Measurements from ENCODE around the gene HCN2. TPM values are rescaled to one million over a fixed set of nuclear protein-coding genes. Genes with fewer than 3 reads are reported as not detected.

Gene HCN2
- total and polyA plus RNA-seq, 9 of the 15 experiments (the other 6 are each of a cell fraction or from before 2014, with no cell fraction given): 0.29 to 4.2 (median 0.82) TPM; not detected in 2

DNA sequence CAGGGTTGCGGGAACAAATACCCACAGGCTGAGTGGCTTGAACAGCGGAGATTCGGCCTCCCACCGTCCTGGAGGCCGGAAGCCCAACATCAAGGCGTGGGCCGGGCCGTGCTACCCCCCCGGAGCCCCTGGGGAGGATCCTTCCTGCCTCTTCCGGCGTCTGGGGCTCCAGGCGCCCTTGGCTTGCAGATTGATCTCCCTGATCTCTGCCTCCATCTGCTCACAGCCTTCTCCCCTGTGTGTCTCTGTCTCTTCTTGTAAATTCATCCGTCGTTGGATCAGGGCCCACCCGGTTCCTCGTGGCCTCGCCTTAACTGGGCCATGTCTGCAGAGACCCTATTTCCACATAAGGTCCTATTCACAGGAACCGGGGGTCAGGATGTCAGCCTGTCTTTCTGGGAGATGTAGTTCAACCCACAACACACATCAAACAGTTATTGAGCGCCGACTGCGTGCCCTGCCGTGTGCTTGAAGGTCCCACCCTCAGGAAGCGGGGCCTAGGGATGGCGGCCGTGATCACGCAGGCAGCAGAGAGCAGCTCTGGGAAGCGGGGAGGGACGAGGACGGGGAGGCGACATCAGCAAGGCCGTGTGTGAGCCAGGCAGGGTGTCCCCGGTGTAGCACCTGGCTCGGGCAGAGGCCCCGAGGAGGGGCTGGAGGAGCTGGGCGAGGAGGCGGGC, 21.3 kb downstream of the HCN2 start (continued):
- TF ChIP-seq, protein P1, sequence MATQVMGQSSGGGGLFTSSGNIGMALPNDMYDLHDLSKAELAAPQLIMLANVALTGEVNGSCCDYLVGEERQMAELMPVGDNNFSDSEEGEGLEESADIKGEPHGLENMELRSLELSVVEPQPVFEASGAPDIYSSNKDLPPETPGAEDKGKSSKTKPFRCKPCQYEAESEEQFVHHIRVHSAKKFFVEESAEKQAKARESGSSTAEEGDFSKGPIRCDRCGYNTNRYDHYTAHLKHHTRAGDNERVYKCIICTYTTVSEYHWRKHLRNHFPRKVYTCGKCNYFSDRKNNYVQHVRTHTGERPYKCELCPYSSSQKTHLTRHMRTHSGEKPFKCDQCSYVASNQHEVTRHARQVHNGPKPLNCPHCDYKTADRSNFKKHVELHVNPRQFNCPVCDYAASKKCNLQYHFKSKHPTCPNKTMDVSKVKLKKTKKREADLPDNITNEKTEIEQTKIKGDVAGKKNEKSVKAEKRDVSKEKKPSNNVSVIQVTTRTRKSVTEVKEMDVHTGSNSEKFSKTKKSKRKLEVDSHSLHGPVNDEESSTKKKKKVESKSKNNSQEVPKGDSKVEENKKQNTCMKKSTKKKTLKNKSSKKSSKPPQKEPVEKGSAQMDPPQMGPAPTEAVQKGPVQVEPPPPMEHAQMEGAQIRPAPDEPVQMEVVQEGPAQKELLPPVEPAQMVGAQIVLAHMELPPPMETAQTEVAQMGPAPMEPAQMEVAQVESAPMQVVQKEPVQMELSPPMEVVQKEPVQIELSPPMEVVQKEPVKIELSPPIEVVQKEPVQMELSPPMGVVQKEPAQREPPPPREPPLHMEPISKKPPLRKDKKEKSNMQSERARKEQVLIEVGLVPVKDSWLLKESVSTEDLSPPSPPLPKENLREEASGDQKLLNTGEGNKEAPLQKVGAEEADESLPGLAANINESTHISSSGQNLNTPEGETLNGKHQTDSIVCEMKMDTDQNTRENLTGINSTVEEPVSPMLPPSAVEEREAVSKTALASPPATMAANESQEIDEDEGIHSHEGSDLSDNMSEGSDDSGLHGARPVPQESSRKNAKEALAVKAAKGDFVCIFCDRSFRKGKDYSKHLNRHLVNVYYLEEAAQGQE (IDR thresholded peaks at IDR 0.05; ENCODE audit: borderline replicate concordance): peak; percentile 29; the same call in 1 of the 2 replicates
- TF ChIP-seq, protein P1 (CRISPR knock-in tag; IDR thresholded peaks at IDR 0.05; ENCODE audit: low read depth): no peak
- no peak for TF ChIP-seq YBX1 (IDR thresholded peaks at IDR 0.05)
- TF ChIP-seq DDX20 (tag; IDR thresholded peaks at IDR 0.05; ENCODE audit: low read depth): no peak
- peak in 1 of 2 experiments; percentile 19; a peak in 1 of 4 replicates for TF ChIP-seq NRF1 (conservative IDR thresholded peaks at IDR 0.05 in 1 of 2, IDR thresholded peaks at IDR 0.05 in 1 of 2)
- TF ChIP-seq, protein P2, sequence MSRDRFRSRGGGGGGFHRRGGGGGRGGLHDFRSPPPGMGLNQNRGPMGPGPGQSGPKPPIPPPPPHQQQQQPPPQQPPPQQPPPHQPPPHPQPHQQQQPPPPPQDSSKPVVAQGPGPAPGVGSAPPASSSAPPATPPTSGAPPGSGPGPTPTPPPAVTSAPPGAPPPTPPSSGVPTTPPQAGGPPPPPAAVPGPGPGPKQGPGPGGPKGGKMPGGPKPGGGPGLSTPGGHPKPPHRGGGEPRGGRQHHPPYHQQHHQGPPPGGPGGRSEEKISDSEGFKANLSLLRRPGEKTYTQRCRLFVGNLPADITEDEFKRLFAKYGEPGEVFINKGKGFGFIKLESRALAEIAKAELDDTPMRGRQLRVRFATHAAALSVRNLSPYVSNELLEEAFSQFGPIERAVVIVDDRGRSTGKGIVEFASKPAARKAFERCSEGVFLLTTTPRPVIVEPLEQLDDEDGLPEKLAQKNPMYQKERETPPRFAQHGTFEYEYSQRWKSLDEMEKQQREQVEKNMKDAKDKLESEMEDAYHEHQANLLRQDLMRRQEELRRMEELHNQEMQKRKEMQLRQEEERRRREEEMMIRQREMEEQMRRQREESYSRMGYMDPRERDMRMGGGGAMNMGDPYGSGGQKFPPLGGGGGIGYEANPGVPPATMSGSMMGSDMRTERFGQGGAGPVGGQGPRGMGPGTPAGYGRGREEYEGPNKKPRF (IDR thresholded peaks at IDR 0.05; ENCODE audit: low read depth, low read length): no peak
- TF ChIP-seq, protein P3, sequence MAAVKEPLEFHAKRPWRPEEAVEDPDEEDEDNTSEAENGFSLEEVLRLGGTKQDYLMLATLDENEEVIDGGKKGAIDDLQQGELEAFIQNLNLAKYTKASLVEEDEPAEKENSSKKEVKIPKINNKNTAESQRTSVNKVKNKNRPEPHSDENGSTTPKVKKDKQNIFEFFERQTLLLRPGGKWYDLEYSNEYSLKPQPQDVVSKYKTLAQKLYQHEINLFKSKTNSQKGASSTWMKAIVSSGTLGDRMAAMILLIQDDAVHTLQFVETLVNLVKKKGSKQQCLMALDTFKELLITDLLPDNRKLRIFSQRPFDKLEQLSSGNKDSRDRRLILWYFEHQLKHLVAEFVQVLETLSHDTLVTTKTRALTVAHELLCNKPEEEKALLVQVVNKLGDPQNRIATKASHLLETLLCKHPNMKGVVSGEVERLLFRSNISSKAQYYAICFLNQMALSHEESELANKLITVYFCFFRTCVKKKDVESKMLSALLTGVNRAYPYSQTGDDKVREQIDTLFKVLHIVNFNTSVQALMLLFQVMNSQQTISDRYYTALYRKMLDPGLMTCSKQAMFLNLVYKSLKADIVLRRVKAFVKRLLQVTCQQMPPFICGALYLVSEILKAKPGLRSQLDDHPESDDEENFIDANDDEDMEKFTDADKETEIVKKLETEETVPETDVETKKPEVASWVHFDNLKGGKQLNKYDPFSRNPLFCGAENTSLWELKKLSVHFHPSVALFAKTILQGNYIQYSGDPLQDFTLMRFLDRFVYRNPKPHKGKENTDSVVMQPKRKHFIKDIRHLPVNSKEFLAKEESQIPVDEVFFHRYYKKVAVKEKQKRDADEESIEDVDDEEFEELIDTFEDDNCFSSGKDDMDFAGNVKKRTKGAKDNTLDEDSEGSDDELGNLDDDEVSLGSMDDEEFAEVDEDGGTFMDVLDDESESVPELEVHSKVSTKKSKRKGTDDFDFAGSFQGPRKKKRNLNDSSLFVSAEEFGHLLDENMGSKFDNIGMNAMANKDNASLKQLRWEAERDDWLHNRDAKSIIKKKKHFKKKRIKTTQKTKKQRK (IDR thresholded peaks at IDR 0.05; ENCODE audit: borderline replicate concordance, low read depth, low read length): no peak
- TF ChIP-seq PRMT5 (CRISPR knock-in tag; IDR thresholded peaks at IDR 0.05): no peak
- no peak for TF ChIP-seq PTRF (tag; IDR thresholded peaks at IDR 0.05)
